ENCODE results near the gene PKNOX2.

PKNOX2 gene

DNA sequence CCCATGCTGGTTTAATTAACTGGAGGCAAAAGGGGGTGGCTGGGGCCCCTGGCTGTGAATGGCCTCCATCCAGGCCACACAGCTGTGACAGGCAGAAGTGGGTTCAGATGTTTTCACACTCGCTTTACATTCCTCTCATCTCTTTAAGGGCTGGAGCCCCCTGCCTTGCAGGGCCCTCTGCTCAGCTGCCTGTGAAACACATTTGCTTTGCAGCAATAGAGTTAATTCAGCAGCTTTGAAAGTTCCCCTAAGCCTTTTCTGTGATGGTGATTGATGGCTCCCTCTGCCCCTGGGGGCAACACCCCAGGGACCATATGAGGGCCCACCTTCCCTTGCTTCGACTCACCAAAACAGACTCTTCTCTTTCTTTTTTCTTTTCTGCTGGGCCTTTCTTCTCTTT, 192.2 kb downstream of the PKNOX2 start:
- Mint-ChIP-seq H3K4me3 (no peak overlapping the region), H3K27me3 (peaks cover 5 to 13% of the 10 kb centered on the region in 2 donors), H3K9me3 (no peaks in the 10 kb centered on the region), H3K27ac (no peak overlapping the region), H3K4me1 (ENCODE audit: low read depth in 2 of 2) (peaks cover 0 to 7% of the 10 kb centered on the region in 2 donors), H3K36me3 (ENCODE audit: insufficient read depth) (no peaks in the 10 kb centered on the region)
- ATAC-seq (replicated peaks), result no peak
- no peak for DNase-seq

DNA sequence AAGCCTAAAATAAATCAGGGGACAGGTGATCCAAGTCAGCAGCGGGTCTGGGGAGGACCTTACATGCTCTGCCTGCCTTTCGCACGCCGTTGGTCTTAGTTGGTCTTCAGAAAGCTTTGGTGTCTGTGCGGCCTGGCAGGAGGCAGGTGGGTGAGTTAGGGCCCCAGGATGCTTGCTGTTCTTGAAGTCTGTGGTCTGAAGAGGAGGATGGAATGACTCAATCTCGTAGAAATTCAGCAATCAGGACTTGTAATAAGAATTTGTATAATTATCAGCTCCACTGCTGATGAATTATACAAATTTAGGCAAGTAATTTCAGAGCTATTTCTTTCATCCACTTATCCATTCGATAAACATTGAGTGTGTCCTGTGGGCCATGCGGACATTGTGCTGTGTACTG, 193.0 kb downstream of the PKNOX2 start:
- DNase-seq, result no peak
- Mint-ChIP-seq H3K4me1 (ENCODE audit: low read depth in 2 of 2) (peaks cover 0 to 7% of the 10 kb centered on the region in 2 donors), H3K4me3 (no peak overlapping the region), H3K36me3 (ENCODE audit: insufficient read depth) (no peaks in the 10 kb centered on the region), H3K27me3 (peaks cover 5% of the 10 kb centered on the region in 2 donors), H3K9me3 (no peaks in the 10 kb centered on the region), H3K27ac (no peak overlapping the region)
- ATAC-seq (replicated peaks), result no peak

DNA sequence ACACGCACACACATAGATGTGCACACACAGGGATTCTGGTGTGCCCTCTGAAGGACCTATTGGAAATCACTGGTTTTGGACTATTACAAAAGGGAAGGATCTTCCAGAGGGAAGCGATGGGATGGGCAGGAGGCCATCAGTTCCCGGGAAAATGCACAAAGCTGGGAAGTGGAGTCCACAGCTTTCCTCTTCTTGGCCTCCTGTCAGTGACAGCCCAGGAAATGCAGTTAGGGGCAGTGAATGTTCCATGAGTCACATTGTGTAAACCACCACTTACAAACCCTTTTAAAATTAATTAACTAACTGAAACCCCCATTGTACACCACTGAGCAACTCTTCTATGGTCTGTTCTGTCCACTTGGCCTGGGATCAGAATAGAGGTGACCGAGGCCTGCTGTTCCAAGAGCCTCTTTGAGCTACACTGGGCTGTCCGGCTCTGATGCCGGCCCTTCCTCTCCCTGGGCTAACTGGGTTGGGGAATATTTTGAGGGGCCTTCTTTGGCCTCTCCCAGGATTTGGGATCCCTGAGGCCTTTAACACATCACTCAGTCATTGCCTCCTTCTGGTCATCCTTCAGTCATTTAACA, 193.8 kb downstream of the PKNOX2 start:
- no peak overlapping the region for H3K4me3 Mint-ChIP-seq
- peaks cover 0 to 7% of the 10 kb centered on the region in 2 donors for H3K4me1 Mint-ChIP-seq (ENCODE audit: low read depth in 2 of 2)
- DNase-seq, result no peak

DNA sequence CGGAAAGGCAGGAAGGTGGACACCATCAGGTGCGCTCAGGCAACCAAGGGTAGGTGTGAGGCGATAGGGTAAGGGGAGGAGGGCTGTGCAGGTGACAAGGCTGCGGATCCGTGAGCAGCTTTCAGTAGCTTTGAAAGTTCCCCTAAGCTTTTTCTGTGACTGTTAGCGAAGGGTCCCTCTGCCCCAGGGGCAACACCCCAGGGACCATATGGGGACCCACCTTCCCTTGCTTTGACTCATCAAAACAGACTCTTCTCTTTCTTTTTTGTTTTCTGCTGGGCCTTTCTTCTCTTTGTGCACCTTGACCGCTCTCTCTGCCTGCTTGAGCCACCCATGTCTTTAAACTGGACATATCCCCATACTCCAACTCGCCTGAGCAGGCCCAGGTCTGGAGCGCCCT, 194.6 kb downstream of the PKNOX2 start:
- DNase-seq, result no peak
- H3K4me1 Mint-ChIP-seq (ENCODE audit: low read depth in 2 of 2), result peaks cover 0 to 9% of the 10 kb centered on the region in 2 donors
- peaks cover 0 to 2% of the 10 kb centered on the region in 2 donors for H3K27me3 Mint-ChIP-seq
- H3K36me3 Mint-ChIP-seq (ENCODE audit: insufficient read depth), result no peaks in the 10 kb centered on the region
- ATAC-seq (replicated peaks), result no peak
- H3K9me3 Mint-ChIP-seq, result no peaks in the 10 kb centered on the region
- peak overlapping the region in 1 of 2 donors; percentile 47 for H3K27ac Mint-ChIP-seq
- no peak overlapping the region for H3K4me3 Mint-ChIP-seq

More for the DNA sequence above, 193.8 kb downstream of the PKNOX2 start:
- no peaks in the 10 kb centered on the region for H3K36me3 Mint-ChIP-seq (ENCODE audit: insufficient read depth)
- H3K27ac Mint-ChIP-seq, result no peak overlapping the region
- ATAC-seq (replicated peaks), result no peak
- H3K27me3 Mint-ChIP-seq, result no peaks in the 10 kb centered on the region
- H3K9me3 Mint-ChIP-seq, result no peaks in the 10 kb centered on the region

DNA sequence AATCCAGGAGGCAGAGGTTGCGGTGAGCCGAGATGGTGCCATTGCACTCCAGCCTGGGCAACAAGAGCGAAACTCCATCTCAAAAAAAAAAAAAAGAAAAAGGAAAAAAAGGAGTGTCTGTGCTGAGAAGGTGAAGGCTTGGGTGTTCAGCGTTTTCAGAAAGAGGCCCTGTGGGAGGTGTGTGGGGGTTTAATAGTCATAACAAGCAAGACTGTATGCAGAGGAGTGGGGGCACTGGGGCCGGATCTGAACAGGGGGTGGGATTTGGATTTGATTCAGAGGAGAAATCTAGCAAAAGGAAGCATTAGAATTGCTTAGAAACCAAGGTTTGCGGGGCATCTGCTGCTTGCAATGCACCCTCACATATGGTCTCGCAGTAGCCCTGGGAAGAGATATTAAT, 195.5 kb downstream of the PKNOX2 start:
- no peak for ATAC-seq (replicated peaks)
- H3K9me3 Mint-ChIP-seq, result no peaks in the 10 kb centered on the region
- no peak overlapping the region for H3K4me3 Mint-ChIP-seq
- peaks cover 0 to 13% of the 10 kb centered on the region in 2 donors for H3K4me1 Mint-ChIP-seq (ENCODE audit: low read depth in 2 of 2)
- no peak for DNase-seq
- no peak overlapping the region for H3K27ac Mint-ChIP-seq
- peaks cover 0 to 11% of the 10 kb centered on the region in 2 donors for H3K27me3 Mint-ChIP-seq
- H3K36me3 Mint-ChIP-seq (ENCODE audit: insufficient read depth), result no peaks in the 10 kb centered on the region

DNA sequence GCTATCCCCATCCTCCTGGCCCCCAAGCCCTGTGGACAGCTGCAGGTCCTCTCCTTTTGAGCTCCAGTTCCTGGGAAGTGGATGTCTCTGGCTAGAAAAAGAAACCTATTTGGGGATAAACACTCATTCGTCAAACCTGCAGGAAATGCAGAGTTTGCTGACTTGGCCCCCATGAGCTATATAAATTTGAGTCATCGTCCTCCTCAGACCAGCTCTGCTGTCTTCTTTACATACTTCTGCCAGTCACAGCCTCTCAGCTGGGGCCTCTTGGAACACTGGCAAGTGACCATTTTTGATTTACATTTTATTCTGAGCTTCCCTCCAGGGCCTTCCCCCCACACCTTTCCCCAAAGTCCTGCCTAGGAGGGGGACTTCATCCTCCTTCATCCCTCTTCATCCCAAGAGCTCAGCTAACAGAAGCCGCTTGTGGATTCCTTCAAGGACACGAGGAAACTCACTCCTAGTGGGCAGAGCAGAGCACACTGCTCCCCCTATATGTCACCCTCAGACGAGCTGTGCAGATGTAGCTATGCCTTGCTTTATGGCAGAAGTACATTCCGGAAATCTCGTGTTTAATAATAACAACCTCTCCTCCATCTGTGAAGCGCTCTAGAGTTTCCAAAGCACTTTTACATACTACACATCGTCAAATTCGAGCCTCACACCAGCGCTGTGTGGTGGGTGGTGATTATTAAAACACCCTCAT, 199.7 kb downstream of the PKNOX2 start:
- no peak overlapping the region for H3K27ac Mint-ChIP-seq
- peaks cover 0 to 34% of the 10 kb centered on the region in 2 donors for H3K27me3 Mint-ChIP-seq
- H3K4me1 Mint-ChIP-seq (ENCODE audit: low read depth in 2 of 2), result peaks cover 0 to 6% of the 10 kb centered on the region in 2 donors
- no peaks in the 10 kb centered on the region for H3K9me3 Mint-ChIP-seq
- DNase-seq (no peak), ATAC-seq (replicated peaks) (no peak)
- no peaks in the 10 kb centered on the region for H3K36me3 Mint-ChIP-seq (ENCODE audit: insufficient read depth)
- no peak overlapping the region for H3K4me3 Mint-ChIP-seq

DNA sequence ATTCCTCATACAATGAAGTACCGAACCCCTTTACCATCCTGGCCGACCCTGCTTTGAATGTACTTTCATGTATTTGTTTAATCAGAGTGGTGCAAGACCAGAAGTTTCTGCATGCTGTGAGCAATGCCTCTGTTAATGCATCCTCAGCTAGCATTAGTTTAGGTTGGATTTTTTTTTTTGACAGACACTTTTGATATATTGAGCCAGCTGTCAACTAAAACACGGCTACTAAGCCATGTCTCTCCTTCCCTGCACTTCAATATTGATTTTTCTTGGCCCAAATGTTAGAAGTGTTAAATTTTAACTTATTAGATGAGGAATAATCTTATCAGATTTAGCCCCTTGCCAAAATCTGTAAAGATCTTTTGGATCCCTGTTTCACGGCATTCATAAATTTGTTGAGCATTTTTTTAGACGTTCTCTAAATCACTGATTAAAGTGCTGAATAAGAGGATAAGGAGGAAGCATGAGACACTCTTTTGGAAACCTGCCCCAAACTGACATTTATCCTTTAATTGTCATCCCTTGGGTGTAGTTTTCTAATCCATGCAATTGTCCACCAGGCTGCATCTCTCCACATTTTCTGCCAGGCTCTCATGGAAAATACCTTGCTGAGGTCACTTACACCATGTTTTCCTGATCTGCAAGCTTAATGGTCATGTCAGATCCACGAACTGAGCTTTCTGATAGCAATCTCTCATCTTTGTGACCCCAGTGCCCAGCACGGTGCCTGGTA, 200.8 kb downstream of the PKNOX2 start:
- Mint-ChIP-seq H3K4me3 (no peak overlapping the region), H3K9me3 (no peaks in the 10 kb centered on the region), H3K27me3 (peaks cover 2 to 45% of the 10 kb centered on the region in 2 donors), H3K36me3 (ENCODE audit: insufficient read depth) (no peaks in the 10 kb centered on the region), H3K27ac (no peak overlapping the region), H3K4me1 (ENCODE audit: low read depth in 2 of 2) (peaks cover 0 to 6% of the 10 kb centered on the region in 2 donors)
- DNase-seq (no peak), ATAC-seq (replicated peaks) (no peak)

DNA sequence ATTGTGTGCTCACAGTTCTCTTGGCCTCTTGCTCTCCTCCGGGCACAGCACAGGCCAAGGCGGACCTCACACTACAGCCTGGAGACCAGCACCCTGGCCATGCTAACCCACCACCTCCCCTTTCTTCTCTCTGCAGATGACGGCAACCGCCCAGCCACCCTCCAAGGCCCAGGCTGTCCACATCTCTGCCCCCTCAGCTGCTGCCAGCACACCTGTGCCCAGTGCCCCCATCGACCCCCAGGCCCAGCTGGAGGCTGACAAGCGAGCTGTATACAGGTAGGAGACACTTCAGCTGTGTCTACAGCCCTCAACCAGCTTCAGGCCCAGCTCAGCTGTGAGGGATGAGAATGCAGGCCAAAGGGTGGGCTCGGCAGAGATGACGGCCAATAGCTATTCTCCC, 203.2 kb downstream of the PKNOX2 start:
- ATAC-seq (replicated peaks) (no peak), DNase-seq (no peak)
- Mint-ChIP-seq H3K4me1 (ENCODE audit: low read depth in 2 of 2) (peaks cover 2 to 6% of the 10 kb centered on the region in 2 donors), H3K4me3 (no peak overlapping the region), H3K9me3 (no peaks in the 10 kb centered on the region), H3K27ac (no peak overlapping the region), H3K27me3 (peaks cover 26 to 68% of the 10 kb centered on the region in 2 donors), H3K36me3 (ENCODE audit: insufficient read depth) (no peaks in the 10 kb centered on the region)

DNA sequence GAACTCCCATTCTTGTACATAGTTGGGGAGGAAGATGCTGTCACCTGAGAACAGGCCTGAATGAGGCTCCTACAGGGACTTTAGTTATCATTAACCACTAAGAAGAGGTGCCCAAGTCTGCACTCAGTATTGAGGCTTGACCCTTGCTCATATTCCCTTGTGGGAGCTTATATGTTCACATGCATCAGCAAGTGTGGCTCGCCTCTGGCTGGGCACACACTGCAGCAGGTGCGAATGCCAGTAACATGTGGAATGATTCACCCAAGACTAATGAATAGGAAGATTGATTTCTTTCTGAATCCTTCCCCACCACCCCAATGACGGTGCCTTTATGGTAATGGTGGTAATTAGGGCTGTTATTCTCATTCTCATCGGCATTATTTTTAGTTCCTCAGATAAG, 204.2 kb downstream of the PKNOX2 start:
- H3K36me3 Mint-ChIP-seq (ENCODE audit: insufficient read depth), result no peaks in the 10 kb centered on the region
- no peak for DNase-seq

DNA sequence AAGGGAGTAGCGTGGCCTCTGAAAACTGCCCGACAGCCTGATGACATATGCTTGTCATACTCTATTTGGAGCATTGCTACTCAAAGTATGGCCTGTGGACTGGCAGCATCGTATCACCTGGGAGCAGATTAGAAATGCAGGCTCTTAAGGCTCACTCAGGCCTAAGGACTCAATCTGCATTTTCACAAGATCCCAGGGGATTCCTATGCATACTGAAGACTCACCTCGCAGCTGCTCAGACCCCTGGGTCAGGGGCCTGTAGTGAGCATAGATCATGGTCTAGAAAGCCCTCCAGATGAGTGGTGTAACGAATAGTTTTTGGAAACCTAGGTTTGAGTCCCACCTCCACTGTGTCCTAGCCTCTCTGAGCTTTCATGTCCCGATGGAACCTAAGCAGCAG, 205.3 kb downstream of the PKNOX2 start:
- DNase-seq (no peak), ATAC-seq (replicated peaks) (no peak)
- H3K4me1 Mint-ChIP-seq (ENCODE audit: low read depth in 2 of 2), result peaks cover 0 to 2% of the 10 kb centered on the region in 2 donors
- no peak overlapping the region for H3K4me3 Mint-ChIP-seq
- H3K27me3 Mint-ChIP-seq, result peaks cover 42 to 80% of the 10 kb centered on the region in 2 donors
- no peak overlapping the region for H3K27ac Mint-ChIP-seq
- H3K36me3 Mint-ChIP-seq (ENCODE audit: insufficient read depth), result no peaks in the 10 kb centered on the region
- no peaks in the 10 kb centered on the region for H3K9me3 Mint-ChIP-seq

More for the DNA sequence above, 204.2 kb downstream of the PKNOX2 start:
- Mint-ChIP-seq H3K4me1 (ENCODE audit: low read depth in 2 of 2) (peaks cover 2 to 6% of the 10 kb centered on the region in 2 donors), H3K9me3 (no peaks in the 10 kb centered on the region), H3K27me3 (peaks cover 36 to 79% of the 10 kb centered on the region in 2 donors), H3K27ac (no peak overlapping the region), H3K4me3 (no peak overlapping the region)
- no peak for ATAC-seq (replicated peaks)

DNA sequence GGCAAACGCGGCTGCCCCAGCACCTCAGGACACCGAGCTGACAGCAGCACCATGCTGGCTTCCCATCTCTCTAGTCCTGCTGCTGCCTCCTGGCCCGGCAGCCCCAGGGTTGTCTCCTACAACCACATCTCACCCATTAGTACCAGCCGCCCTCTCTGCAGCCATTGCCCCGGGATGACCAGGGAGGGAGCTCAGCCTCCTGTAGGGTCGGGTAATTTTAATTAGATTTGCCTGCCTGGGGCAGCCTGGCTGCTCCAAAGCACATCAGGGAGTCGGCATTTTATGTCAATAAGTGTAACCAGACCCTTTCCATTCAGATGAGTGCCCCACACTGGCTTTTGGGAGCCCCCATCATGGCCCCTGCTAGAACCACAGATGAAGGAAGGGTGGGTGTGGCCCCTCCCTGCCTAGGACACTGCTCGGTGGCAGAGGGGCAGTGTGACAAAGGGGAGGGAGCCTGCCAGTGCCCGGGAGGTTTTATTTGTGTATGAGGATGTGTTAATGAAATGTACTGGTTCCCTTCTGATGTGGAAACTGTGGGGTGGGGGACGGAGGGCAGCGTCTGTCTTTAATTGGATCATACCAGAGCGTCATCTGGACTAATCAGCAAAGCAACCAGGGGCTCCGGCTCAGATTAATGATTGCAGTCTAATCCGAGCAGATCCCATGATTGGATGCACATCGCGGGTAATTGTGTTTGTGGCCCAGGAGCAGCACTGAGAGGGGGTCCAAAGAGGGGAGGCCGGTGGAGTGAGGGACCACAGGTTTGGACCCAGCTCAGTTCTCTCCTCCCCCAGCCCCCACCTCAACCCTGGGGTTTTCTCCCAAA, 206.2 kb downstream of the PKNOX2 start:
- Mint-ChIP-seq H3K27me3 (peaks cover 52 to 80% of the 10 kb centered on the region in 2 donors), H3K27ac (no peak overlapping the region), H3K36me3 (ENCODE audit: insufficient read depth) (no peaks in the 10 kb centered on the region), H3K4me3 (no peak overlapping the region), H3K9me3 (no peaks in the 10 kb centered on the region), H3K4me1 (ENCODE audit: low read depth in 2 of 2) (peaks cover 0 to 2% of the 10 kb centered on the region in 2 donors)
- DNase-seq, result no peak
- ATAC-seq (replicated peaks), result no peak

DNA sequence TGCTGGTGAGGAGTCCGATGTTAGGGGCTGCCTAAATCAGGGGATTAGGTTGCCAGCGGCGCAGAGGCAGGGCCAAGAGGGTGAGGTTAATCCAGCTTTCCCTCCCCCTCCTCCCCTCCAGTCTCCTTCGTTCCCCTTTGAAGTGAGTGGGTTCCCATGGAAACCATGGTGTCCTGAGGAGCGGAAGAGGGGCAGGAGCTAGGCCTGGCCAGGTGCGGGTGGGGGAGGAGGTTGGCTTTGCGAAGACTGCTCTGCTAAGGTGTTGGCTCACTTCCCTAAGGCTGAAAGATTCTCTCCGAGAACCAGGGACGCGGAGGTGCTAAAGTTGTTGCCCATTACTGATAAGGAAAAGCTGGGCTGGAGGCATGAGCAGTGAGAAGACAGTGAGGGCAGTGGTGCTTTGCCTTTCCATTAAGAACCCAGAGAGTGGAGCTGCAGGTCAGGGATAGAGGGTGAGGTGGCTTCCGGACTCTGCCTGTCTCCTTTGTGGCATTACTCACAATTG, 206.9 kb downstream of the PKNOX2 start:
- H3K36me3 Mint-ChIP-seq (ENCODE audit: insufficient read depth), result no peaks in the 10 kb centered on the region
- H3K4me1 Mint-ChIP-seq (ENCODE audit: low read depth in 2 of 2), result peaks cover 0 to 4% of the 10 kb centered on the region in 2 donors
- ATAC-seq (replicated peaks) (no peak), DNase-seq (no peak)
- peaks cover 57 to 87% of the 10 kb centered on the region in 2 donors for H3K27me3 Mint-ChIP-seq
- H3K27ac Mint-ChIP-seq, result no peak overlapping the region
- no peak overlapping the region for H3K4me3 Mint-ChIP-seq
- H3K9me3 Mint-ChIP-seq, result no peaks in the 10 kb centered on the region

DNA sequence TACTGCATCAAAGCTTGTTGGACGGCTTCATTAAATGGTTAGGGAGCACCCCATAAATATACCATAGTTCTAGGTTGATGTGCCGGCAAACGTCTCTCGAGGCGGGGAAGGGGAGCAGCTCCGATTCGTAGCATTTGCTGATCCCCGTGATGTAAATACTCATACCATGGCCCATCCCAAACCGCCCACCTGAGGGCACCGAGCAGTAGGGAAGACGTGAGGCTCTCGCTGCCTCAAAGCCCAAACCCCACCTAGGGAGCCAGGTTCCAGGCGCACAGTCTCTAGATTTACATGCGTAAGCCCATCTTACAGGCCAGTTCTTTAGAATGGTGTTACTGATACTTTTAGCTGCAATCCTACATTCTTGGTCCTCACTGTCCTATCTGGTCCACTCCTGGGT, 207.5 kb downstream of the PKNOX2 start:
- H3K4me1 Mint-ChIP-seq (ENCODE audit: low read depth in 2 of 2), result peaks cover 0 to 4% of the 10 kb centered on the region in 2 donors
- no peak overlapping the region for H3K27ac Mint-ChIP-seq
- H3K4me3 Mint-ChIP-seq, result no peak overlapping the region
- no peaks in the 10 kb centered on the region for H3K36me3 Mint-ChIP-seq (ENCODE audit: insufficient read depth)
- H3K27me3 Mint-ChIP-seq, result peaks cover 62 to 93% of the 10 kb centered on the region in 2 donors
- DNase-seq (no peak), ATAC-seq (replicated peaks) (no peak)
- H3K9me3 Mint-ChIP-seq, result no peaks in the 10 kb centered on the region
